H9 (cell line): ENCODE results near the gene PLCXD3. TPM values are rescaled to one million over a fixed set of nuclear protein-coding genes. Genes with fewer than 3 reads are reported as not detected.

Experiments
- DNase-seq: peaks from one replicate; pipeline ENCODE4 v3.0.0-alpha.2; 2017
- H2AFZ ChIP-seq: one replicate; pipeline ENCODE4 v1.6.1; 2013; ENCODE audit warnings: mild to moderate bottlenecking, low read length, control low read depth, moderate library complexity
- H2AK5ac ChIP-seq: 2 replicates; pipeline ENCODE4 v1.6.1; 2013; ENCODE audit warnings: low read length, control low read depth, mixed read lengths; ENCODE audit not compliant: insufficient read length
- H2BK120ac ChIP-seq: one replicate; pipeline ENCODE4 v1.6.1; 2013; ENCODE audit warnings: low read depth, mild to moderate bottlenecking, low read length, control low read depth, inconsistent platforms; ENCODE audit not compliant: poor library complexity, severe bottlenecking
- H2BK12ac ChIP-seq: 2 replicates; pipeline ENCODE4 v1.6.1; 2013; ENCODE audit warnings: low read length, control low read depth, mixed read lengths, low read depth; ENCODE audit not compliant: insufficient read length
- H2BK15ac ChIP-seq: 2 replicates; pipeline ENCODE4 v1.6.1; 2013; ENCODE audit warnings: low read depth, low read length, control low read depth
- H2BK20ac ChIP-seq: one replicate; pipeline ENCODE4 v1.6.1; 2013; ENCODE audit warnings: low read depth, mild to moderate bottlenecking, low read length, control low read depth, inconsistent platforms; ENCODE audit not compliant: poor library complexity, severe bottlenecking
- H2BK5ac ChIP-seq: 2 replicates; pipeline ENCODE4 v1.6.1; 2013; ENCODE audit warnings: low read length, control low read depth, mixed read lengths; ENCODE audit not compliant: insufficient read length
- H3K14ac ChIP-seq: 2 replicates; pipeline ENCODE4 v1.6.1; 2013; ENCODE audit warnings: low read length, control low read depth; ENCODE audit not compliant: insufficient read depth
- H3K18ac ChIP-seq: 2 replicates; pipeline ENCODE4 v1.6.1; 2013; ENCODE audit warnings: low read depth, mild to moderate bottlenecking, mixed read lengths, low read length, control low read depth; ENCODE audit not compliant: insufficient read length
- H3K23ac ChIP-seq: 2 replicates; pipeline ENCODE4 v1.6.1; 2013; ENCODE audit warnings: low read length, control low read depth, mixed read lengths, low read depth; ENCODE audit not compliant: insufficient read length
- H3K23me2 ChIP-seq: 2 replicates; pipeline ENCODE4 v1.6.1; 2013; ENCODE audit warnings: low read depth, mild to moderate bottlenecking, mixed read lengths, low read length, control low read depth; ENCODE audit not compliant: insufficient read length, poor library complexity, severe bottlenecking
- H3K27ac ChIP-seq: 2 replicates; pipeline ENCODE4 v1.5.1; 2013; ENCODE audit warnings: low read length, control low read depth, mixed read lengths, low read depth; ENCODE audit not compliant: insufficient read length
- H3K27me3 ChIP-seq: 2 replicates; pipeline ENCODE4 v1.6.1; 2013; ENCODE audit warnings: low read length, control low read depth, inconsistent platforms; ENCODE audit not compliant: insufficient read depth
- H3K4ac ChIP-seq: 2 replicates; pipeline ENCODE4 v1.6.1; 2013; ENCODE audit warnings: low read depth, mild to moderate bottlenecking, control low read depth, inconsistent platforms, low read length, moderate library complexity
- H3K4me1 ChIP-seq: 2 replicates; pipeline ENCODE4 v1.6.1; 2013; ENCODE audit warnings: low read length, control low read depth, inconsistent platforms; ENCODE audit not compliant: insufficient read depth
- H3K4me2 ChIP-seq: 2 replicates; pipeline ENCODE4 v1.6.1; 2013; ENCODE audit warnings: low read length, control low read depth, mixed read lengths; ENCODE audit not compliant: insufficient read length, insufficient read depth
- H3K56ac ChIP-seq: 2 replicates; pipeline ENCODE4 v1.6.1; 2013; ENCODE audit warnings: low read depth, mild to moderate bottlenecking, mixed read lengths, low read length, control low read depth; ENCODE audit not compliant: insufficient read length
- H3K79me1 ChIP-seq: 2 replicates; pipeline ENCODE4 v1.6.1; 2013; ENCODE audit warnings: low read depth, mild to moderate bottlenecking, moderate library complexity, low read length, control low read depth, inconsistent platforms; ENCODE audit not compliant: insufficient read depth, poor library complexity, severe bottlenecking
- H3K79me2 ChIP-seq: 2 replicates; pipeline ENCODE4 v1.6.1; 2013; ENCODE audit warnings: low read length, control low read depth, inconsistent platforms; ENCODE audit not compliant: insufficient read depth
- H3K9ac ChIP-seq: 2 replicates; pipeline ENCODE4 v1.6.1; 2013; ENCODE audit warnings: low read length, control low read depth, mixed read lengths; ENCODE audit not compliant: insufficient read length; ENCODE audit errors: extremely low read depth
- H3K9me3 ChIP-seq: one replicate; pipeline ENCODE4 v1.6.1; 2013; ENCODE audit warnings: low read depth, low read length, inconsistent platforms; ENCODE audit not compliant: control insufficient read depth
- H3T11ph ChIP-seq: one replicate; pipeline ENCODE4 v1.6.1; 2013; ENCODE audit warnings: mild to moderate bottlenecking, low read length, control low read depth, inconsistent platforms
- H4K20me1 ChIP-seq: one replicate; pipeline ENCODE4 v1.6.1; 2013; ENCODE audit not compliant: control insufficient read depth, insufficient read length, insufficient read depth
- H4K5ac ChIP-seq: 2 replicates; pipeline ENCODE4 v1.6.1; 2013; ENCODE audit warnings: low read depth, mild to moderate bottlenecking, mixed read lengths, low read length, control low read depth; ENCODE audit not compliant: insufficient read length
- H4K8ac ChIP-seq: replicated peaks from 2 replicates; pipeline ENCODE4 v1.6.1; 2013; ENCODE audit warnings: low read length, control low read depth, mixed read lengths, low read depth; ENCODE audit not compliant: insufficient read length
- H4K91ac ChIP-seq: 2 replicates; pipeline ENCODE4 v1.6.1; 2013; ENCODE audit warnings: low read depth, mild to moderate bottlenecking, moderate library complexity, mixed read lengths, low read length, control low read depth; ENCODE audit not compliant: insufficient read length
- H3K27ac Mint-ChIP-seq, 3 experiments: 2 replicates in 2 of 3; 3 replicates in 1 of 3; pipeline ENCODE4 v1.8.0; 2020 to 2021; ENCODE audit warnings: mixed read lengths in 3 of 3, mild to moderate bottlenecking in 1 of 3, moderate library complexity in 1 of 3
- H3K27me3 Mint-ChIP-seq: 2 replicates; pipeline ENCODE4 v1.8.0; 2021; ENCODE audit warnings: low read depth, mild to moderate bottlenecking, moderate library complexity, mixed read lengths
- H3K36me3 Mint-ChIP-seq, 3 experiments: 2 replicates in 2 of 3; 3 replicates in 1 of 3; pipeline ENCODE4 v1.8.0; 2020 to 2021; ENCODE audit warnings: low read depth in 3 of 3, mixed read lengths in 3 of 3; ENCODE audit not compliant: insufficient read depth in 1 of 3
- H3K4me1 Mint-ChIP-seq, 2 experiments: 2 replicates each; pipeline ENCODE4 v1.8.0; 2020; ENCODE audit warnings: mixed read lengths in 2 of 2
- H3K4me3 Mint-ChIP-seq, 2 experiments: 2 replicates in 1 of 2; 3 replicates in 1 of 2; pipeline ENCODE4 v1.8.0; 2020 to 2021; ENCODE audit warnings: mild to moderate bottlenecking in 2 of 2, mixed read lengths in 2 of 2, moderate library complexity in 1 of 2
- H3K9me3 Mint-ChIP-seq, 2 experiments: 2 replicates in 1 of 2; 3 replicates in 1 of 2; pipeline ENCODE4 v1.8.0; 2020; ENCODE audit warnings: mild to moderate bottlenecking in 2 of 2, mixed read lengths in 2 of 2, moderate library complexity in 1 of 2
- CTCF ChIP-seq: fragments of 200-600 bp; sonication (generic); conservative IDR thresholded peaks from 3 replicates; pipeline ENCODE4 v1.8.0; 2021; ENCODE audit warnings: antibody characterized with exemption, mild to moderate bottlenecking
- WGBS: extraction: QIAGEN DNeasy Blood & Tissue Kit; methylation state at CpG from one replicate; pipeline ENCODE4 v1.1.7; 2013; ENCODE audit warnings: missing lambda C conversion rate, low lambda C conversion rate, mixed read lengths; ENCODE audit not compliant: insufficient read length; ENCODE audit errors: extremely low coverage; 5-methylcytosine and 5-hydroxymethylcytosine counted together
- total RNA-seq: library from RNA; stranded (reverse); gene quantifications from 2 replicates; pipeline ENCODE4 v1.2.1, GENCODE V29; 2021

PLCXD3 gene
- total RNA-seq, 1 experiment from 2014 or later: not detected

GRCh38 chr5:41356786-41357185 is 153.6 kb downstream of the PLCXD3 start:
- Histone ChIP-seq H3K79me1 (no peaks in the 10 kb centered on the region), H2BK120ac (no peak overlapping the region), H4K8ac (no peak overlapping the region), H2BK5ac (no peak overlapping the region), H3K23me2 (no peaks in the 10 kb centered on the region), H3K79me2 (no peaks in the 10 kb centered on the region), H3K14ac (no peak overlapping the region), H2AFZ (no peak overlapping the region), H3K4ac (no peak overlapping the region), H4K20me1 (no peaks in the 10 kb centered on the region), H3K18ac (no peak overlapping the region), H4K91ac (no peak overlapping the region), H3K4me1 (no peaks in the 10 kb centered on the region), H3K9me3 (no peaks in the 10 kb centered on the region), H3K4me2 (no peak overlapping the region), H4K5ac (no peak overlapping the region), H2BK12ac (no peak overlapping the region), H2BK20ac (no peak overlapping the region), H3K56ac (no peak overlapping the region), H3K23ac (no peak overlapping the region), H3K27ac (no peak overlapping the region), H2AK5ac (no peak overlapping the region), H3K27me3 (no peaks in the 10 kb centered on the region), H3T11ph (no peak overlapping the region), H2BK15ac (no peak overlapping the region), H3K9ac (no peak overlapping the region)
- no peaks in the 10 kb centered on the region; the same call in 1 of the 2 replicates for H3K27me3 Mint-ChIP-seq
- DNase-seq: no peak
- no peak for TF ChIP-seq CTCF
- no peaks in the 10 kb centered on the region; a peak in 3 of 5 replicates for H3K9me3 Mint-ChIP-seq
- no peak overlapping the region for H3K4me3 Mint-ChIP-seq
- H3K4me1 Mint-ChIP-seq: peaks cover 5 to 10% of the 10 kb centered on the region in 2 experiments; a peak in 3 of 4 replicates
- no CpG with 5 or more reads among the region's 2 CpGs for WGBS
- H3K27ac Mint-ChIP-seq: no peak overlapping the region; a peak in 1 of 7 replicates
- no peaks in the 10 kb centered on the region for H3K36me3 Mint-ChIP-seq
